Measurements from ENCODE around the gene STIMATE.

The STIMATE gene

GRCh38 chr3:52860424-52860768 lies 37.0 kb downstream of the STIMATE start:
- DNase-seq, result no peak

GRCh38 chr3:52859686-52860423 lies 37.5 kb downstream of the STIMATE start:
- DNase-seq, result no peak

GRCh38 chr3:52857864-52858263 lies 39.5 kb downstream of the STIMATE start:
- DNase-seq, result no peak

- DNase-seq, result no peak
These were observed 40.2 kb downstream of the STIMATE start for GRCh38 chr3:52857133-52857532.

GRCh38 chr3:52856666-52857065 lies 40.7 kb downstream of the STIMATE start:
- DNase-seq, result no peak

GRCh38 chr3:52854013-52854412 lies 43.3 kb downstream of the STIMATE start:
- no peak for DNase-seq

GRCh38 chr3:52852419-52852818 lies 44.9 kb downstream of the STIMATE start:
- no peak for DNase-seq

- no peak for DNase-seq
These were observed 46.0 kb downstream of the STIMATE start for GRCh38 chr3:52851348-52851747.

- no peak for DNase-seq
These were observed 47.7 kb downstream of the STIMATE start for GRCh38 chr3:52849656-52850055.

- no peak for DNase-seq
These were observed 48.7 kb downstream of the STIMATE start for GRCh38 chr3:52848617-52849016.

GRCh38 chr3:52847726-52848125 lies 49.6 kb downstream of the STIMATE start:
- no peak for DNase-seq

- DNase-seq, result no peak
These were observed 50.1 kb downstream of the STIMATE start for GRCh38 chr3:52847241-52847640.

GRCh38 chr3:52846432-52846965 lies 50.8 kb downstream of the STIMATE start:
- no peak for DNase-seq

- DNase-seq, result no peak
These were observed 51.5 kb downstream of the STIMATE start for GRCh38 chr3:52845691-52846431.

GRCh38 chr3:52845157-52845556 lies 52.2 kb downstream of the STIMATE start:
- no peak for DNase-seq

- no peak for DNase-seq
These were observed 52.9 kb downstream of the STIMATE start for GRCh38 chr3:52844290-52844975.

GRCh38 chr3:52843881-52844280 lies 53.5 kb downstream of the STIMATE start:
- DNase-seq, result no peak

GRCh38 chr3:52843108-52843865 lies 54.1 kb downstream of the STIMATE start:
- DNase-seq, result no peak

GRCh38 chr3:52842424-52842823 lies 54.9 kb downstream of the STIMATE start:
- DNase-seq, result no peak

GRCh38 chr3:52841981-52842340 lies 55.4 kb downstream of the STIMATE start:
- DNase-seq, result no peak

GRCh38 chr3:52841211-52841980 lies 56.0 kb downstream of the STIMATE start:
- DNase-seq, result no peak

GRCh38 chr3:52839892-52840545 lies 57.3 kb downstream of the STIMATE start:
- DNase-seq, result no peak
